Stimulated activated CD4-positive, alpha-beta T cell treated with anti-CD3 and anti-CD28 coated beads, Interleukin-1b, Interleukin-23, amount 100 ng/mL, for 1 hour (primary cell): ENCODE measurements around the gene TNRC6C.

Experiments
- DNase-seq, 2 donors: peaks; one replicate each; pipeline ENCODE4 v3.0.0-alpha.2; 2020; ENCODE audit warnings: low read depth in 2 of 2

Gene TNRC6C, protein sequence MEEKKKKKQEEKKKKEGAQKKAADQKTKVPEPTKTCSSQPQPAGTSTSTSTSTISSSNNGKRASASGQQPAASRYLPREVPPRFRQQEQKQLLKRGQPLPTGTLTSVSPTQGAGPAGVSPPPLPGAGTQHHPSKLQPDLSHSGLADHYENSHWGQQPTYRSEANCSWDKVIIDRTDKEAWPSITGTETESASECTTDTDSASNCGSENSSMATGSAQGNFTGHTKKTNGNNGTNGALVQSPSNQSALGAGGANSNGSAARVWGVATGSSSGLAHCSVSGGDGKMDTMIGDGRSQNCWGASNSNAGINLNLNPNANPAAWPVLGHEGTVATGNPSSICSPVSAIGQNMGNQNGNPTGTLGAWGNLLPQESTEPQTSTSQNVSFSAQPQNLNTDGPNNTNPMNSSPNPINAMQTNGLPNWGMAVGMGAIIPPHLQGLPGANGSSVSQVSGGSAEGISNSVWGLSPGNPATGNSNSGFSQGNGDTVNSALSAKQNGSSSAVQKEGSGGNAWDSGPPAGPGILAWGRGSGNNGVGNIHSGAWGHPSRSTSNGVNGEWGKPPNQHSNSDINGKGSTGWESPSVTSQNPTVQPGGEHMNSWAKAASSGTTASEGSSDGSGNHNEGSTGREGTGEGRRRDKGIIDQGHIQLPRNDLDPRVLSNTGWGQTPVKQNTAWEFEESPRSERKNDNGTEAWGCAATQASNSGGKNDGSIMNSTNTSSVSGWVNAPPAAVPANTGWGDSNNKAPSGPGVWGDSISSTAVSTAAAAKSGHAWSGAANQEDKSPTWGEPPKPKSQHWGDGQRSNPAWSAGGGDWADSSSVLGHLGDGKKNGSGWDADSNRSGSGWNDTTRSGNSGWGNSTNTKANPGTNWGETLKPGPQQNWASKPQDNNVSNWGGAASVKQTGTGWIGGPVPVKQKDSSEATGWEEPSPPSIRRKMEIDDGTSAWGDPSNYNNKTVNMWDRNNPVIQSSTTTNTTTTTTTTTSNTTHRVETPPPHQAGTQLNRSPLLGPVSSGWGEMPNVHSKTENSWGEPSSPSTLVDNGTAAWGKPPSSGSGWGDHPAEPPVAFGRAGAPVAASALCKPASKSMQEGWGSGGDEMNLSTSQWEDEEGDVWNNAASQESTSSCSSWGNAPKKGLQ (N-terminal part only)

DNA sequence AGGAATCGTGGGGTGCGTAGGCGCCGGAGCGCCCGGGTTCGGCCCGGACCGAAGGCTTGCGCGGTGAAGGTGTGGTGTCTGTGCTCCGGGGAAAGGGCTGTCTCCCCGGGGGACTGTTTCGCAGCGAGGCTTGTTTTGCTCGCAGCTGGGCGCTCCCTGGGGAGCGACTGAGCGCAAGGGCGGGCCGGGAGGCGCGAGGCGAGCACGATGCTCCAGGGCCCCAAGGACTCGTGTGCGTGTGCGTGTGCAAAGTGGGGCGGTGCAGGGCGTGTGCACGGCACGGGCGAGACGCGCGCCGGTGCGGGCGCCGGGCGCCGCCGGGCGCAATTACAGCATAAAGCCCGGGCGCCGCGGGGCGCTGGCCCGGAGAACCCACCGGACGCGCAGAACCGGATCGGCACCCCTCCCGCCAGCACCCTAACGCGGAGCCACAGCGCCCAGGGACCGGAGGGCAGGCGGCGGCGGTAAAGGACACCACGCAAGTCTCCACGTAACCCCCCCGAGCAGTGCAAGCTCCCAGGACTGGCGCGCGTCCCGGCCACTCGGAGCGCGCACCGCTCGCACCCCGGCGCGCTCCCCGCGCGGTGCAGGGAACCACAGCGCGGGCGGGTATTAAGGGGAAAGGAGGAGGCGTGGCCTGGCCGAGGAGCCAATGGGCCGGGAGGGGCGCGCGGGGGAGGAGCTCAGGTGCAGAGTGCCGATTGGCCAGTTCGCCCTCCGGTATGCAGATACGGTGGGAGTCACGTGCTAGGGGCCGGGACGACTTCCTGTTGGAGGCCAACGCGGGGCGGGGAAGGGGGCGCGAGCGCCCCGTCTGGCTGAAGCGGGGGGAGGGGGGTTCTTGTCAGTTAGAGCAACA is at the start of gene TNRC6C:
TSS of gene TNRC6C (plus strand) at position 847 of the 859 bp plus-strand sequence. CDS start 45,504 bp downstream, outside the sequence.
- DNase-seq, result peak; percentile 98 to 100

DNA sequence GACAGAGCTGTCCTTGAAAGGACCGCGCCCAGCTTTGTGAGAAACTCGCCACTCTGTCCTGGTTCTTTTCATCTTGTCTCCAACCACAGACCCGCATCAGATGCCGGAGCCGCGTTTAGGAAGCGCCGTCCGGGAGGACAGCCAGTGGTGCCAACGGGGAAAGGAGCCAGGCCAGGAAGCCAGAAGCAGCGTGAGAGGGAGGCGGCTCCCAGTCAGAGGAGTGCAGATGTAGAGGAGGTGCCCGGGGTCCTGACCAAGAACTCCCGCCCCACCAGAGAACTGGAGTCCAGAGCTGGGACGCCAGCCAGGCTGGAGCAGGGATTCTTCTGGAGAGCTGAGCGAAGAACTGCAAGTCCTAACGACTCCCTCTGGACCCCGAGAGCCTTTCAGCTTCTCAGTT is 49.3 kb upstream of the TNRC6C start:
- no peak for DNase-seq

DNA sequence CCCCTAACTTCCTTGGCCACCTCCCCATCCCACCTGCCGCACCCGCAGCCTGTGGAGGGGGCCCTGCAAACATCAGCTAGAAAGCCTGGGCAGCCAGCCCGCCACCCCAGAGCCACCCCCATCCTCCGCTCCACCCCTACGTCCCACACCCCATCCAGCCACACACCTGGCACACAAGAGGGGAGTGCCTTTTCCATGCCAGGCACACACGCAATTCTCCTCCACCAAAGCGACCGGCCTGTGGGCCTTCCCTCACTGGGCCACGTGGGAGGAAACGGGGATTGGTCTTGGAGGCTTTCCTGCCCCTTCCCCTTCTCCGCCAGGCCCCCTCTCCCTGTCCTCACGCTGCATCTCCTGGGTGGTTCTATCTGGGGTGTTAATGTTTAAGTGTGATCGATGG is 48.7 kb upstream of the TNRC6C start:
- no peak for DNase-seq

DNA sequence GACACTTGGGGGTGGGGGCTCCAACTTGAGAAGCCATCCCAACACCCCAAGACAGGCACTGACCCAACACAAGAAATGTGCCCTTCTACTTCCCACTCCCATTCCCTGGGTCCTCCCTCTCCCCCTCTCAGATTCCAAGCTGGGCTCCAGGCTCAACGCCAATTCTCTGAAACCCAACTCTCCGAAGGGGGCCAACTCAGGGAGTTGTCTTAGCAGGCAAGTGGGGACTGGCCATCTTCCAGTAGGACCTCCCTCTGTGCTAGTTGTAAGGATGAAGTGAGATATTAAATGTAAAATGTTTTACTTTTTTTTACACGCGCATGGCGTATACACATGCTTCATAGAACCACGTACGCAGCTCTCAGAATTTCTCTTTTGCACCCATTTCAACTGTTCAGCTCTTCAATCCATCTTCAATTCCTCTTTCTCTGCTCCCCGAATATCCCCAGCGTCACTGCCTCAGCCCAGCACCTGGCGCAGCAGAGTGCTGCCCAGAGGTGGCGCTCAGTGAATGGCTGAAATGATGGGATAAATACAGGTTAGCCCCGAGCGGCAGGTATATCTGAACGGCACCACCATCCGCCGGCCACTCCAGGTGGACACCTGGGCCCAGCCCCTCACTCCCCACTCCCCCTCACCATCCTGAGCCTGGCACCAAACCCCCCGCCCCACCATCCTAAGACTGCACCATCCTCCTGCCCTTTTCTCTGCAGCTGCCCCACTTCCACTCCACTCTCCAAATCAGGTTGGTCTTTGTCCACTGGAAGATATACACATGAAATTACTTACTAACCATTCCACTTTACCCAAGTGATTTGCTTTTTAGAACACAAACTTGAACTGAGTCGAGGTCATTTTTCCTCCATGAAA is 43.9 kb upstream of the TNRC6C start:
- DNase-seq, result no peak

DNA sequence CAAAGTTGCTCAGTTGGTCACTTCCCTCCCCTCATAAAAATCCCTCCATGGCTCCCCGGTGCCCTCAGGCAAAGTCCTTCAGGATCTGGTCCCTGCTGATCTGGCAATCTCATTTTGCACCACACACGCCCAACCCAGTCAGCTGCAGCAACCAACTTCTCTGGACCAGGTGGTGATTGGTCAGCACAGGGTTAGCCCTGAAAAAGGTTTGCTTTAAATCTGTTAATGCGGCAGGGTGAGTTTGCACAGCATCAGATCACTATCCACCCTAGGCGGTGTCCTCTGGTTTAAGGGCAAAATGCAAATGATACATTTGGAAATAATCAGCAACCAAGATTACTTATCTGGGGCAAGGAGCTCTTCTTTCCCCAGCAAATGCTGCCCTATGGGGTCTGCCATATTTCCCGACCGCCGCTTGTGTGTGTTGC is 42.9 kb upstream of the TNRC6C start:
- DNase-seq, result no peak

DNA sequence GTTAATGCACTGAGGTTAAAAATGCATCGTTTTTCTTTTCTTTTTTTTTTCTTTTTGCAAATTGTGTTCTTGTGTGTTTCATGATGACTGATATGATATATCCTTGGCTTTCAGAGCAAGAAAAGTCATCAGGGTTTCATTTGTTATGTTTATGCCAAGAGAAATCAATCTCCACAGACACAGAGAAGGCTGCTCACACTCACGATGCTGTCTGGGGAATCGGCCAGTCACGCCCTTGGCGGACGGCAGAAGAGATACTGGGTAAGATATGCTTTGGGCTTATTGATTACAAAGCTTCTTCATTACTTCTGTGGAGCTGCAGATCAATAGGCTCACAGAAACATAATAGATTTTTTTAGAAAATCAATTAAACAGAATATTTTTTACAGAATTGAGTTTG is 42.2 kb upstream of the TNRC6C start:
- no peak for DNase-seq

DNA sequence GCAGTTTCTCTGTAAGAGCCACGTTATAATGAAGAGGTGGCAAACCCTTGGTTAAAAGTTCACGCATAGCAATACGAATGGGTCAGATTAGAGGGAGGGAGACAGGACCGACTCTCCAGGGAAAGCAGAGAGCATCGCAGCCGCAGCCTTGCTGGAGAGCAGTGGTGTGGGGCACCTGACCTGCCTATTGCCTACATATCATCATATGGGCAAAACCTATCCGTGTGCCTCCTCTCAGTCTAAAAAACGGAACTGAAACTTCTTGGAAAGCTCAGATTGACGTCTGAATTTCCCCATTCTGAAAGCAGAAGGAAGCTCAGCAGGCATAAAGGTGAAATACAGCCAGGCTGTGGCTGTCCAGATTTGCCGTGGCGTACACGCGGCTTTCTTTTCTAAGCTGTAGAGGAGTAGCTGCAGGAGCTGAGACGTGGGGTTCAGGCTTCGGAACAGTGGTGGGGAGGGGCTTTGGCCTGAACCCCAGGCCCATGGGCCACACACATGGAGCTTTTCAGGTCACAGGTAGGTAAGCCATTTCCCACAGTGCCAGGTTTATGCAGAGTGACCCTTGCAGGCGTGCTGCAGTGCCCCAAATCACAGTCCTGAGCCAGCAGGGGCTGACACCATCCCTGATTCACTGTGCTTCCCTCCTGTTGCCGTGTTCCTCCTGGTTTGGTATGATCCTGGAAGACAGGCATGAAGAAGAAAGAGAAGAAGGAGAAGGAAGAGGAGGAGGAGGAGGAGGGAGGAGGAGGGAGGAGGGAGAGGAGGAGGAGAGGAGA is 41.6 kb upstream of the TNRC6C start:
- DNase-seq, result no peak

DNA sequence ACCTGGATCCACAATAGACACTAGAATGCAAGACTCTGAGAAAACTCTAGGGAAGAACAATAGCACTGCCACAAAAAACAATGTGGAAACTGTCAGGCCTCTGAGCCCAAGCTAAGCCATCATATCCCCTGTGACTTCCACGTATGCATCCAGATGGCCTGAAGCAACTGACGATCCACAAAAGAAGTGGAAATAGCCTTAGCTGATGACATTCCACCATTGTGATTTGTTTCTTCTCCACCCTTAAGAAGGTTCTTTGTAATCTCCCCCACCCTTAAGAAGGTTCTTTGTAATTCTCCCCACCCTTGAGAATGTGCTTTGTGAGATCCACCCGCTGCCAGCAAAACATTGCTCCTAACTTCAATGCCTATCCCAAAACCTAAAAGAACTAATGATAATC is 39.2 kb upstream of the TNRC6C start:
- DNase-seq, result no peak

DNA sequence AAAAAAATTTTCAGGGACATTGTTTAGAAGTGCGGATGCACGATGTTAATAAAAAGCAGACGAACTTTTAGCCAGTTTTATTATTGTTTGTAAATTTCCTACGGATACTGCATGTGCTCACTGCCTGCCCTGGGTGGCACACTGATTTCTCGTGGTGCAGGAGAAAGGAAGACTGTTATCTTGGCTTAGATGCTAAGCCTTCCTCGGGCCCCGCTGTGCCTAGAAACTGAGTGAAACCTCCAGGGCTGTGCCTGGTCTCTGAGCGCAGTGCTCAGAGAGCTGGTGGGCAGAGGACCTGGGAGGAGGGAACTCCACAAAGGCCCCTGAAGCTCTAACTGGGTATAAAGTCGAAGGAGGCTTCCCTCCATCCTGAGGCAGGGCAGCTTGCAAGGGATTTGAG is 35.4 kb upstream of the TNRC6C start:
- no peak for DNase-seq

DNA sequence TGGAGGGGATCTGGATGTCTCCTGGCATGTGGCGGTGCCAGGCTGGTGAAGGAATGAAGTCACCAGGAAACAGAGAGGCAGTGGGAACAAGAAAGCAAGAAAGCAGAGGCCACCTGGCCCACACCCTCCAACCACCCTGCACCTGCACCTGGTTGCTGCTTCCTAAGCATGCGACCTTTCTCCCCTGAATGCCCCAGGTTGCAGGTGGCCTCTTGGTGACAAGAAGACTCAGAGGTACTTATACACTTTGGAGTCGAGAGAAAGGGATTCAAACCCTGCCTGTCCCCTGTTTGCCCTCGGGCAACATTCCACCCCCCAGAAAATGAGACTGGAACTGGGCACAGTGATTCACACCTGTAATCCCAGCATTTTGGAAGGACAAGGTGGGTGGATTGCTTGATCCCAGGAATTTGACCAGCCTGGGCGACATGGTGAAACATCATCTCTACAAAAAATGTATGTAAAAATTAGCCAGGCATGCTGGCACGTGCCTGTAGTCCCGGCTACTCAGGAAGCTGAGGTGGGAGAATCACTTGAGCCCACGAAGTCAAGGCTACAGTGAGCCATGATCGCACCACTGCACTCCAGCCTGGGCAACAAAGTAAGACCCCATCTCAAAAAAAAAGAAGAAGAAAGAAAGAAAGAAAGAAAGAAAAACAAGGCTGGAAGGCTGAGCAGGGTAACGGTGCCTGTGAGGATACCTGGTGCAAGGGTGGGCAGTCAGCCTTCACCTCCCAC is 34.6 kb upstream of the TNRC6C start:
- no peak for DNase-seq

DNA sequence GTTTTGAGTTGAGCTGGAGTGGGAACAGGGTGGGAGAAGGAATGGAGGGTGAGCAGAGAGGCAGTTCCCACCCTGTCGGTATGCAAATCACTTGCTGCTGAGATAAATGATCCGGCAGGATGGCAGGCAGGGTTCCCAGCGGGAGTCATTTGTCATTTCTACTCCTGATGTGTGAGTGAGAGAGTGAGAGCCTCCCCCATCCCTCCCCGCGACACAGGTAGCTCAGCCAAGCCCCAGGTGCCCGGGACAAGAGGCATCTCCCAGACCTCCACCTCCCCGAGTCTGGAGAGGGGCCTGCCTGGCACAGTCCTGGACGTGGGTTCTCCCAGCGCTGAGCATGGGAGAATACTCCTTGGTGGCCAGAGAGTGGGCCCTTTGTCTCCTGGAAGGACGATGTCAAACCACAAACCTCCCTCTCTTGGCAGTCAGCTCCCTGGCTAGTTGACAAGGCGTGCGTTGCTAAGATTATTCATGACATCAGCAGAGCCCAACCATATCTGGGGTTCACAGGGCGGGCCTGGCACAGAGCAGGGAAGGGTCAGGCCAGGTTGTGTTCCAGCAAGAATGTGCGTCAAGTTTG is 33.7 kb upstream of the TNRC6C start:
- no peak for DNase-seq

DNA sequence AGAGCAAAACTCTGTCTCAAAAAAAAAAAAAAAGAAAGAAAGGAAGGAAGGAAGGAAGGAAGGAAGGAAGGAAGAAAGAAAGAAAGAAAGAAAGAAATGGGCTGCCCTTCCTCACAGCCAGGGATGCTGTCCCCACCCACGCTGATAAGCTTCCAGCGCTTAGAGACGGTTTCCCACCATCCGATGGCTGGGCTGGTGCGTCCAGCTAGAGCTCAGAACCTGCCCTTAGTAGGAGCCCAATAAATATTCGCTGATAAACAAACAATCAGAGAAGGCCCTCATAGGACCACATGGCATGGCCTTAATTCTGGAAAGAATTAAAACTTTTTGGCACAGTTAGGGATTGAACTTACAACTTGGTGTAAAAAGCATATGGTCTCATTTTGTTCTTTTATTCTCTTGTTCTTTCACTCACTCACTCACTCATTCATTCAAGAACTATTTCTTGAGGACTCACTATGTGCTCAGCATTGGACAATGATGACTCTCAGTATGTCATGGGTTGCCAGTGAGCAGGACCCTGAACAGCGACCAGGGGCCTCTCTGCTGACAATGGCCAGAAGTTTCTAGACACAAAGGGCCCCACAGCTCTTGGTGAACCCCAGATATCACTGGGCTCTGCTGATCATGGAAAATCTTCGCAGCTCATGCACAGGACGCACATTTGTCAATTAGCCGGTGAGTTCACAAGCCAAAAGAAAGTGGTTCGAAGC is 32.5 kb upstream of the TNRC6C start:
- DNase-seq, result no peak

DNA sequence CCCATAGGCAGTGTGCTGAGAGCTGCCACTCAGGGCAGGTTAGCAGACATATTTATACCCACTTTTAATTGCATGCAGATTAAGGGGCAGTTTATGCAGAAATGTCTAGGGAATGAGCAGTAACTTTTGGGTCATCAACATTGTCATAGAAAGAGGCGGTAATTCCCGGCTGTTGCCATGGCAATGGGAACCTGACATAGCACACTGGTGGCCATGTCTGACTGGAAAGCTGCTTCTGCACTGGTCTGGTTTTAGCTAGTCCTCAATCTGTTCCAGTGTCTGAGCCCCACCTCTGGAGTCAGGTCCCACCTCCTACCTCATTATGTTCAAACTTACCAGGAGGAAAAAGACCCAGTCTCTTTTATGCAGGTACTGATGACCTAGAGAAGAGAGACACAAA is 31.5 kb upstream of the TNRC6C start:
- no peak for DNase-seq

DNA sequence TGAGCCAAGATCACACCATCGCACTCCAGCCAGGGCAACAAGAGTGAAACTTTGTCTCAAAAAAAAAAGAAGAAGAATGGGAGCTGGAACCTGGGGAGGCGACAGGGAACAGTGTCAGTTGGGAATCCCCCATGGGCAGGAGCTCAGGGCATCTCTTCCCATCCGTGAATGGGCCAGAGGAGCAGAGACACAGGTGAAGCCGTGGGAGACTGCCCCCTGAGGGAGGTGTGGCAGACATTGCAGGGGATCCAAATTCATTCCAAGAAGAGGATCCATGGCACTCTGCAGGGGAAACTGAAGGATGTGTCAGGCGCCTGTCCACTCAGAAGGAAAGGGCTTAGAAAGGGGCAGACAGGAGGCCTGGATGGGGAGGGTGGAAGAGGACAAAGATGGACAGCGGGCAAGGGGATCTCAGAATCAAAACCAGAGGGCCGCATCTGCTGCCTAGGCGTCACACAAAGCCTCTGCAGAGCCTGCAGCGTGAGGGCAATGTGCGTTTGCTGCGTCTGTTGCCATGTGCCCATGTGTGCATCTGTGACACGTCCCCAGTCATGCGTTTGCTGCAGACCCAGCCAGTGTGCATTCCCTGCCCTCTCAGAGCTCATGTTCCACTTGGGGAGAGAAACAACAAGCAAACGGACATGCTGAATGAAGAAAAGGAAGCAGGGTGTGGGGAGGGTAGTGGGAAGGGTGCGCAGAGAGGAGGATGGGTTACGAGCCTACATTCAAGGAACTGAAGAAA is 30.6 kb upstream of the TNRC6C start:
- DNase-seq, result no peak

DNA sequence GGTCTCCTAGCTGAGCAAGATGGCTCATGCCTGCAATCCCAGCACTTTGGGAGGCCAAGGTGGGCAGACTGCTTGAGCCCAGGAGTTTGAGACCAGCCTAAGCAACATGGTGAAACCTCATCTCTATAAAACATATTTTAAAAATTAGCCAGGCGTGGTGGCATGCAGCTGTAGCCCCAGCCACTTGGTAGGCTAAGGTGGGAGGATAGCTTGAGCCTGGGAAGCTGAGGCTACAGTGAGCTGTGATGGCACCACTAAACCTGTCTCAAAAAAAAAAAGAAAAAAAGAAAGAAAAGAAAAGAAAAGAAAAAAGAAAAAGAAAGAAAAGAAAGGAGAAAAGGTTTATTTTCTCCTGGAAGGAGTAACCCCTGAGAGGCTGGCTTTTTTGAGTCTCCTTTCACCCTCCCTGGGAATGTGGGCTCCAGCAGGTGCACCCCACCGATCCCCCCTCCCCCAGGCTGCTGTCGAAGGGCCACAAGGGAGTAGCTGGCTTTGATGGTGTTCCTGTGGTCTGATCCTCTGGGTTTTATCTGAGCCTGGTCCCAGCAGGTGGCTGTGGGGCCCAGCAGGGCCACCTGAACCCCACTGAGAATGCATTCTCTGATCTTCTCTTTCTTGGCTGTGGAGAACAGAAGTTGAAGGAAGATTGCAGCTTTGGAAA is 29.9 kb upstream of the TNRC6C start:
- no peak for DNase-seq

DNA sequence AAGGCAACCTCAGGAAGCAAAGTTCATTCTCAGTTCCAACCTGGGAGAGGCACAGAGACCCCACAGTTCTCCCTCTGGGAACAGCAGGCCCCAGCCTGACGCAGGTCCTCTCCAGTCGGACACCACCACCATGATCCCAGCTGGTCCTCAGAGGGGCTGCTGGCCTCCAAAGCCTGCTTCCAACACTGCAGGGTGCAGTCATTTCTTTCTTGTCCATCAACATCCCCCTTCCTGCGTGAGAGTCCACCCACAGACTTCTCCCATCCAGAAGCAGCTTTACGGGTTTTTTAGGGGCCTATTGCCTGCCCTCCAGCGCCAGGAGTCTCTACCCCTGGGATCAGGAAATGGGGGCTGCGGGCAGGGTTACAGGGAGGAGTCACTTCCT is 29.3 kb upstream of the TNRC6C start:
- no peak for DNase-seq
